ENCODE results near the gene ARHGAP23. TPM values are rescaled to one million over a fixed set of nuclear protein-coding genes. Genes with fewer than 3 reads are reported as not detected.

Gene ARHGAP23
- total RNA-seq, 1 donor from 2014 or later: 33.7 TPM

DNA sequence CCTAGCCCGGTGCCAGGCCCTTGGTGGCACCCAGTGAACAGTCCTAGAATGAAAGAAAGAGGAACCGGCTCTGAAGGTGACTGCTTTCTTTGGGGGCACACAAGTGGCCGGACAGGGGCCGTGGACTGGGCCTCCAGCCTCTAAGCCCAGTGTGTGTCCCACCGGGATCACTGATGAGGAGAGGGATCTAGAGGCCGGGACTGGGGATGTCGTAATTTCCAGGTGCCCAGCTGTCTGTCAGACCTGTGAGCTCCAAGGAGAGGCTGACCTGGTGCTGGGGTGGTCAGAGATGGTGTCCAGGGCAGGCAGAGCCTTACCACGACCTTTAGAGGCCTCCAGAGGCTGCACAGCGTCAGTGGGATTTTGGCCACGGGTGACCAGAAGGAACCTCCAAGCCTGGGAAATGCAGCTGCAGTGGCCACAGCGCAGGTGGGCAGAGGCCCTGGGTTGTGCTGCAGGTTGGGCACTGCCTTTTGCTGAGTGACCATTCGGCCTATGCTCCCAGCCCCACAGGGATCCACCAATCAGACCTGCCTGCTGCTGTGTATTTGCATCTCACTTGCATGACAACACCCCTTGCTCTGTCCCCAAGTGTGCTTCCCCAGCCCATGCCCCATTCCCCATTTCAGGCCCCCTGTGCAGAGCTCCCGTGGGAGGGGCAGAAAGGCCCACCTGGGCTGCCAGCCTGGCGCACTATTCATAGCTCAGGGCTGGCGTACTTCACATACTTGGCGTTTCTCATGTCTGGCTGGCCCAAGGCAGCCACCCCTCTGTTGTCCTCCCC is 12.5 kb downstream of the ARHGAP23 start:
- DNase-seq (ENCODE audit: low read depth in 2 of 2): no peak

- DNase-seq (ENCODE audit: low read depth in 2 of 2): no peak
These were observed 13.3 kb downstream of the ARHGAP23 start for GRCh38 chr17:38441429-38442061.

- no peak for DNase-seq (ENCODE audit: low read depth in 2 of 2)
These were observed 14.3 kb downstream of the ARHGAP23 start for GRCh38 chr17:38442548-38442947.

DNA sequence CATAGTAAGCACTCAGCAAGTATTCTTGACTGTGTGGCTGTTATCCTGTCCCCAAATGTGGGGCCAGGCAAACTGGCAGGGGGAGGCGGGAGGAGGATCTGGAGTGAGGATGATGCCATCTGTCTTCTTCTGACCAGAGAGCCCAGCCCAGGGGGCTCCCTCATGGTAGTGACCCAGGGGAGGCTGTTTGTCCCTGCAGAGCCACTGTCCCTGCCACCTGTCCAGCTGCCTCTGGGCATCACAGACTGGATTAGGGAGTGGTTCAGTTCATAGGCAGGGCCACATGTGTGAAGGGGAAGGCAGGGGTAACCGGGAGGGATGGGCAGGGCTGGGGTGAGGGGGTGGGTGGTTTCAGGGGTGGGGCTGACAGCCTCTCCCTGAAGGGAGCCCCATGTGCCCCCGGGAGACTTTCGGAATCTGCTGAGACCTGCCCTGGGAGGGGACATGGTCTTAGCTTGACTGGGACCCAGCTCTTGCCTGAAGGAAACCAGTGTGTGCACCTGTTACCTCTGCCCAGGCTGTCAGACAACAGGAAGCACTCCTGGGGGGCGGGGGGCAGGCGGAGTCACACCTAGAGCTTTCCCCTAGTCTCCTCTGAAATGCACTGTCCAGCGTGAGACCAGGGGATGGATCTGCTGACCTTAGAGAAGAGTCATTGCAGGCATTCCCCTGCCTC is 15.2 kb downstream of the ARHGAP23 start:
- DNase-seq (ENCODE audit: low read depth in 2 of 2): no peak

- peak; percentile 78 to 82 for DNase-seq (ENCODE audit: low read depth in 2 of 2)
These were observed 15.9 kb downstream of the ARHGAP23 start for GRCh38 chr17:38444151-38444550.

- DNase-seq (ENCODE audit: low read depth in 2 of 2): no peak
These were observed 19.3 kb downstream of the ARHGAP23 start for GRCh38 chr17:38447502-38448085.

DNA sequence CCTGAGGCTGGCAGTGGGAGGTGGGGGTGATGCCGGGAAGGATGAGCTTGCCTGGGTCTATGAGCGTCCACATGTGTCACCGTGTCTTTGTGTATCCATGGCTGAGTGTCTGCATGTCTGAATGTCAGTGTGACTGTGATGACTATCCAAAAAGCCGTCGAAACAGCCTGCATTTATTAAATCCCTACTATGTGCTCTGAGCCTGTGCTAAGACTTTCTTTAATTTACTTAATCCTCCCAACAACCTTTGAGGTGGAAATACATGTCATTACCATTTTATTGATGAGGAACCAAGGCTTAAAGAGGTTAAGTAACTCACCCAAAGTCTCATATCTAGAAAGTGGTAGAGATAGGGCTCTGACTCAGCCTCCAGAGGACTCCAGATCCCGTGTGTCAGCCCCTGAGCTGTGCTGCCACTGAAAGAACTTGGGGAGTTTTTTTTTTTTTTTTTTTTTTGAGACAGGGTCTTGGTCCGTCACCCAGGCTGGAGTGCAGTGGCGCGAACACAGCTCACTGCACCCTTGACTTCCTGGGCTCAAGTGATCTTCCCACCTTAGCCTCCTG is 20.0 kb downstream of the ARHGAP23 start:
- peak in 1 of 2 donors; percentile 44 for DNase-seq (ENCODE audit: low read depth in 2 of 2)

GRCh38 chr17:38449364-38449763 is 21.1 kb downstream of the ARHGAP23 start:
- peak in 1 of 2 donors; percentile 39 for DNase-seq (ENCODE audit: low read depth in 2 of 2)

- DNase-seq (ENCODE audit: low read depth in 2 of 2): no peak
These were observed 22.3 kb downstream of the ARHGAP23 start for GRCh38 chr17:38450557-38451029.

GRCh38 chr17:38451030-38451839 is 23.0 kb downstream of the ARHGAP23 start:
- peak; percentile 67 to 83 for DNase-seq (ENCODE audit: low read depth in 2 of 2)

DNA sequence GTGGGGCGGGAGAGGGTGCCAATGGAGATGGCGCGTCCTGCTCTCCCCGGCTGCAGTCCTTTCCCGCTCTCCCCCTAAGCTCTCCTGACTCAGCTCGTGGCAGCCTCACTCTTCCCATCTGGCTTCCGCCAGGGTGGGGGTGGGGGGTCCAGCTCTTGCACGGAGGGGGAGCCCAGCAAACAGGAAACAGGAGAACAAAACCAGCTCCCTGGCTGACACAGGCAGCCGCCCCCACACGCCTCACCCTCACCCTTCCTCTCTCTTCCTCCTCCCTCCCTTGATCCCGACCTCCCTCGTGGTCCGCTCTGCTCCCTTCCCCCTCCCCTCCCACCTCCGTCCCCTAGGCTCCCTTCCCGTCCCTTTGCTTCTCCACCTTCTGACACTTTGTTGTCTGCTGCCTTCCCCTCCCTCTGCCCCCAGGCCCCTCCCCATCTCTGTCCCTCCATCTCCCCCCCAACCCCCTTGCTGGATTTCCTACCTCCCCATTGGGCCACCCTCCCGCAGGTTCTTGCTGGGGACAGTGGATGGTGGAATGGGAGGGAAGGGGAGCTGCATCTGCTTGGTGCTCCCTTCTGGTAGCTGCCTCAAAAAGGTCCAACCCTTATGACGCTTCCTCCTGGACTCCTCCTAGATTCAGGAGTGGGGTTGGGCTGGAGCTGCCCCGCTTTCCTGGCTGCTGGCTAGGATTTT is 23.7 kb downstream of the ARHGAP23 start:
- DNase-seq (ENCODE audit: low read depth in 2 of 2): peak; percentile 91 to 93

- DNase-seq (ENCODE audit: low read depth in 2 of 2): peak in 1 of 2 donors; percentile 46
These were observed 24.5 kb downstream of the ARHGAP23 start for GRCh38 chr17:38452719-38453118.

DNA sequence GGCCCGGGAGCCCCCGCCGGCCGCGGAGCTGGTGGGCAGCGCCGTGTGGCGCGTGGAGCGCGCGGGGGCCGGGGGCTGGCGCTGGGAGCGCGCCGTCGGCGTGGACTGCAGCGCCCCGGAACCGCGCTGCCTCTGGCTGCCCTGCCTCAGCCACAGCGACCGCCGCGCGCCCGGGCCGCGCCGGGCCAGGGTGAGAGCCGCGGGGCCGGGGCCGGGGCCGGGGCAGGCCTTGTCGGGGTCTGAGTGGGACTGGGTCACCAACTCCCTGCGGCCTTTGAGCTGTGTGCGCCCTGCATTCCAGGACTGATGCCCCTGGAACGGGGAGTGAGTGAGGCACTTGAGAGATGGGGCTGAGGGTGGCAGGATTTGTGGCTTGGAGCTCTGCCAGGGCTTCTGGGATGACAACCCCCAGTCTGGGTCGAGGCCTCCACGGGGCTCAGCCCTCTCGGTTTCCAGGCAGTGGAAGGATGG is 25.7 kb downstream of the ARHGAP23 start:
- DNase-seq (ENCODE audit: low read depth in 2 of 2): peak in 1 of 2 donors; percentile 56

GRCh38 chr17:38454532-38454931 is 26.3 kb downstream of the ARHGAP23 start:
- peak; percentile 75 to 87 for DNase-seq (ENCODE audit: low read depth in 2 of 2)

- peak; percentile 18 to 69 for DNase-seq (ENCODE audit: low read depth in 2 of 2)
These were observed 27.1 kb downstream of the ARHGAP23 start for GRCh38 chr17:38455288-38455915.

GRCh38 chr17:38456031-38456815 is 28.0 kb downstream of the ARHGAP23 start:
- peak; percentile 34 to 47 for DNase-seq (ENCODE audit: low read depth in 2 of 2)

DNA sequence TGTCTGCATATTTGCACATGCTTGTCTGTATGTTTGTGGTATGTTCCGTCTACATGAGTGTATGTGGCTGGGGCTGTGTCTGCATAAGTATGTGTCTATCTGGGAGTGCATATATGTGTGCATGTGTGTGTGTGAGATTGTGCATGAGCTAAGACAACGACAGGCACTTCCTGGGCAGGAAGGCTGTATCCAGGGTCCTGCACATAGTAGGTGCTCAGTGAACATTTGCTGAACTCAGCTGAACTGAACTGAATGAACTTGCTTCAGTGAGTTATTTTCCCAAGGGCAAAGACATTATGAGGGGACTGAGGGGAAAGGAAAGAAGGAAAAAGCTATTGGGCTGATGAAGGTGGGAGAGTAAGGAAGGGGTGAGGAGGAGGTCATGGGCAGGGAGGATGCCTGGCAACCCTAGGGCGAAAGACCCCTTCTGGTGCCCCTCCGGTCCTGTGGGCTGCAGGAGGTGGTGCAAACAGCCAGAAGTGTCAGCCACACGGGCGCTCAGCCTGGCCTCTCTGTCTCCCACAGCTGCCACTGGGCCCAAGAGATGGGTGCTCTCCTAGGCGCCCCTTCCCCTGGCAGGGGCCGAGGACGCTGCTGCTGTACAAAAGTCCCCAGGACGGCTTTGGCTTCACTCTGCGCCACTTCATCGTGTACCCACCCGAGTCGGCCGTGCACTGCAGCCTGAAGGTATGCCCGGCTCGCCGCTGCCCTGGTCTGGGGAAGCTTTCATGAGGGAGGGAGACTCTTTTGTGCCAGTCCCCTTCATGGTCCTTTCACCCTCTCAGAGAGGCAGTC is 29.5 kb downstream of the ARHGAP23 start:
- DNase-seq (ENCODE audit: low read depth in 2 of 2): no peak

- no peak for DNase-seq (ENCODE audit: low read depth in 2 of 2)
These were observed 30.3 kb downstream of the ARHGAP23 start for GRCh38 chr17:38458521-38458920.
